K562 (cell line): ENCODE measurements around the gene ECI1. TPM values are rescaled to one million over a fixed set of nuclear protein-coding genes. Genes with fewer than 3 reads are reported as not detected.

Experiments
- AFF4 ChIP-seq: sonication (generic); formaldehyde crosslinking; IDR thresholded peaks from 2 replicates; pipeline ENCODE4 v1.8.0; 2023; ENCODE audit warnings: mild to moderate bottlenecking, missing genetic modification reagents
- EP400 ChIP-seq: fragments of 450-650 bp; IDR thresholded peaks from 2 replicates; pipeline ENCODE4 v1.6.1; 2017; ENCODE audit warnings: antibody characterized with exemption, mild to moderate bottlenecking, moderate library complexity
- FOXA3 ChIP-seq, 2 experiments: fragments of 450-650 bp in 1 of 2; sonication (generic) in 1 of 2; formaldehyde crosslinking; IDR thresholded peaks in 1 of 2; conservative IDR thresholded peaks in 1 of 2; 2 replicates each; pipeline versions ENCODE4 v1.4.0 to v1.8.0; 2020 to 2022; ENCODE audit warnings: mild to moderate bottlenecking in 2 of 2, missing genetic modification reagents in 1 of 2
- GATAD2A ChIP-seq: fragments of 450-650 bp; IDR thresholded peaks from 2 replicates; pipeline ENCODE4 v1.6.1; 2017
- HCFC1 ChIP-seq: IDR thresholded peaks from 2 replicates; pipeline ENCODE4 v1.6.1; 2012; ENCODE audit warnings: low read depth, low read length, improper control_type of control experiment
- MTA1 ChIP-seq: fragments of 450-650 bp; IDR thresholded peaks from 2 replicates; pipeline ENCODE4 v1.6.1; 2017; ENCODE audit warnings: borderline replicate concordance
- POLR2AphosphoS5 ChIP-seq: IDR thresholded peaks from 2 replicates; pipeline ENCODE4 v1.6.1; 2011; ENCODE audit warnings: mild to moderate bottlenecking, low read depth, low read length, moderate library complexity; ENCODE audit not compliant: control insufficient read depth, insufficient read depth
- RBFOX2 ChIP-seq: fragments of 200-400 bp; formaldehyde crosslinking; IDR thresholded peaks from 2 replicates; pipeline ENCODE4 v1.6.1; 2017; ENCODE audit warnings: low read depth, mild to moderate bottlenecking, low read length, moderate library complexity
- SLC30A9 ChIP-seq: fragments of 250-450 bp; sonication (Bioruptor Pico); IDR thresholded peaks from 2 replicates; pipeline ENCODE4 v1.8.0; 2022; ENCODE audit warnings: mild to moderate bottlenecking, moderate library complexity
- SP1 ChIP-seq: sonication (generic); formaldehyde crosslinking; IDR thresholded peaks from 2 replicates; pipeline ENCODE4 v1.8.1; 2022; ENCODE audit warnings: mild to moderate bottlenecking, missing genetic modification reagents
- THRA ChIP-seq: fragments of 450-650 bp; IDR thresholded peaks from 2 replicates; pipeline ENCODE4 v1.6.1; 2017; ENCODE audit warnings: mild to moderate bottlenecking, moderate library complexity
- ZBTB12 ChIP-seq: fragments of 250-450 bp; sonication (Bioruptor Pico); IDR thresholded peaks from 2 replicates; pipeline ENCODE4 v1.4.0; 2020
- ZBTB7A ChIP-seq: IDR thresholded peaks from 2 replicates; pipeline ENCODE4 v1.6.1; 2011; ENCODE audit warnings: low read depth, mild to moderate bottlenecking, low read length, moderate library complexity, borderline replicate concordance; ENCODE audit not compliant: control insufficient read depth
- ZNF431 ChIP-seq: sonication (generic); formaldehyde crosslinking; IDR thresholded peaks from 2 replicates; pipeline ENCODE4 v1.8.0; 2022; ENCODE audit warnings: mild to moderate bottlenecking, missing genetic modification reagents
- polyA plus RNA-seq, 8 experiments: library from polyadenylated mRNA; depleted of rRNA in 4 of 8; stranded (reverse) in 5 of 8; unstranded in 3 of 8; fragments of >200 nt; fragmentation: Nextera tagmentation in 2 of 8; fragmentation: Illumina TruSeq in 1 of 8; extraction: Ambion mirVana in 2 of 8; extraction: Trizol in 1 of 8; gene quantifications; 2 replicates each; pipeline versions ENCODE4 v1.2.1 to v1.2.3, GENCODE V29; 2011 to 2014; ENCODE audit warnings: inconsistent platforms in 1 of 8, missing spikeins in 1 of 8
- total RNA-seq, 7 experiments: library from RNA; depleted of rRNA in 6 of 7; stranded (reverse); fragments of >200 nt in 6 of 7; fragmentation: Illumina TruSeq in 2 of 7; extraction: Trizol in 2 of 7; gene quantifications; 2 replicates each; pipeline versions ENCODE4 v1.2.1 to v1.2.3, GENCODE V29; 2011 to 2021; ENCODE audit warnings: low replicate concordance in 1 of 7
- TF ChIP-seq, protein P1 (sequence below), 2 experiments: fragments of 450-650 bp; conservative IDR thresholded peaks; 2 replicates each; pipeline ENCODE4 v1.6.1; 2017; ENCODE audit warnings: mild to moderate bottlenecking in 2 of 2, moderate library complexity in 2 of 2

Gene ECI1
- total and polyA plus RNA-seq, 9 of the 15 experiments (the other 6 are each of a cell fraction or from before 2014, with no cell fraction given) = 4.7 to 189 (median 54.0) TPM

- peak; percentile 0; the same call in 1 of the 2 replicates for TF ChIP-seq AFF4 (CRISPR knock-in tag)
- peak; percentile 74 for TF ChIP-seq HCFC1
- no peak for TF ChIP-seq THRA
- no peak for TF ChIP-seq SLC30A9 (CRISPR knock-in tag)
- TF ChIP-seq, protein P1, sequence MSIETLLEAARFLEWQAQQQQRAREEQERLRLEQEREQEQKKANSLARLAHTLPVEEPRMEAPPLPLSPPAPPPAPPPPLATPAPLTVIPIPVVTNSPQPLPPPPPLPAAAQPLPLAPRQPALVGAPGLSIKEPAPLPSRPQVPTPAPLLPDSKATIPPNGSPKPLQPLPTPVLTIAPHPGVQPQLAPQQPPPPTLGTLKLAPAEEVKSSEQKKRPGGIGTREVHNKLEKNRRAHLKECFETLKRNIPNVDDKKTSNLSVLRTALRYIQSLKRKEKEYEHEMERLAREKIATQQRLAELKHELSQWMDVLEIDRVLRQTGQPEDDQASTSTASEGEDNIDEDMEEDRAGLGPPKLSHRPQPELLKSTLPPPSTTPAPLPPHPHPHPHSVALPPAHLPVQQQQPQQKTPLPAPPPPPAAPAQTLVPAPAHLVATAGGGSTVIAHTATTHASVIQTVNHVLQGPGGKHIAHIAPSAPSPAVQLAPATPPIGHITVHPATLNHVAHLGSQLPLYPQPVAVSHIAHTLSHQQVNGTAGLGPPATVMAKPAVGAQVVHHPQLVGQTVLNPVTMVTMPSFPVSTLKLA (conservative IDR thresholded peaks at IDR 0.05) = peak; percentile 83 to 91
- TF ChIP-seq RBFOX2 = peak; percentile 95
- 0 out of 2 replicates have a peak, but pooled peaks have one; percentile 11 for TF ChIP-seq ZNF431
- TF ChIP-seq GATAD2A = 0 out of 2 replicates have a peak, but pooled peaks have one; percentile 16
- peak; percentile 36; the same call in 1 of the 2 replicates for TF ChIP-seq ZBTB7A
- TF ChIP-seq EP400 = peak; percentile 76; the same call in 1 of the 2 replicates
- peak; percentile 90 for TF ChIP-seq MTA1
- no peak for TF ChIP-seq FOXA3 (CRISPR knock-in tag; conservative IDR thresholded peaks at IDR 0.05 in 1 of 2, IDR thresholded peaks at IDR 0.05 in 1 of 2)
- peak; percentile 56; the same call in 1 of the 2 replicates for TF ChIP-seq ZBTB12 (CRISPR knock-in tag)
- peak; percentile 98 for TF ChIP-seq SP1 (CRISPR knock-in tag)
- peak; percentile 75 for TF ChIP-seq POLR2AphosphoS5
Observed at GRCh38 chr16:2223221-2223941, 28.0 kb downstream of the ECI1 start, which contains the start of gene E4F1 (continued).
